Thymus (tissue), 14 donors: ENCODE measurements around the gene ELOA. TPM values are rescaled to one million over a fixed set of nuclear protein-coding genes. Genes with fewer than 3 reads are reported as not detected.

Experiments
- DNase-seq, 9 donors: peaks; one replicate each; pipeline ENCODE4 v3.0.0-alpha.2; 2013; ENCODE audit warnings: low spot score in 9 of 9, low read depth in 6 of 9, missing footprints in 1 of 9
- H3K27ac ChIP-seq, 2 donors: one replicate each; pipeline ENCODE4 v1.5.1; 2013; ENCODE audit warnings: control low read depth in 1 of 2, low read depth in 1 of 2, low read length in 1 of 2, mild to moderate bottlenecking in 1 of 2, moderate library complexity in 1 of 2
- H3K27me3 ChIP-seq, 2 donors: one replicate each; pipeline ENCODE4 v1.5.1; 2013; ENCODE audit warnings: low read length in 1 of 2; ENCODE audit not compliant: control insufficient read depth in 2 of 2, insufficient read depth in 1 of 2
- H3K36me3 ChIP-seq, 2 donors: one replicate each; pipeline ENCODE4 v1.5.1; 2013; ENCODE audit warnings: low read length in 1 of 2, mild to moderate bottlenecking in 1 of 2, moderate library complexity in 1 of 2; ENCODE audit not compliant: control insufficient read depth in 2 of 2, insufficient read depth in 2 of 2
- H3K4me1 ChIP-seq, 2 donors: one replicate each; pipeline ENCODE4 v1.5.1; 2013; ENCODE audit warnings: low read length in 2 of 2; ENCODE audit not compliant: control insufficient read depth in 2 of 2, insufficient read depth in 2 of 2
- H3K4me3 ChIP-seq, 2 donors: one replicate each; pipeline ENCODE4 v1.5.1; 2013; ENCODE audit warnings: low read length in 2 of 2, control low read depth in 1 of 2, mild to moderate bottlenecking in 1 of 2
- H3K9me3 ChIP-seq, 2 donors: one replicate each; pipeline ENCODE4 v1.5.1; 2013; ENCODE audit warnings: low read length in 1 of 2, mild to moderate bottlenecking in 1 of 2; ENCODE audit not compliant: control insufficient read depth in 2 of 2, insufficient read depth in 1 of 2
- WGBS: extraction: QIAGEN DNeasy Blood & Tissue Kit; methylation state at CpG from one replicate; pipeline ENCODE4 v1.1.7; 2013; 5-methylcytosine and 5-hydroxymethylcytosine counted together
- long read RNA-seq, 10 donors: transcript quantifications; one replicate each; lab custom pipeline, GENCODE V29; 2026
- polyA plus RNA-seq: library from polyadenylated mRNA; stranded (reverse); fragments of 200-250 nt; gene quantifications from one replicate; pipeline ENCODE4 v1.2.3, GENCODE V29; 2013
- total RNA-seq: library from RNA; stranded (reverse); fragments of 120-200 nt; gene quantifications from one replicate; pipeline ENCODE4 v1.2.4, GENCODE V29; 2013
- donor health status: healthy.

The ELOA gene
- total RNA-seq, result 22.1 TPM
- polyA plus RNA-seq, result 16.5 TPM
- long read RNA-seq, donor 1, result 0 reads
- long read RNA-seq, donor 2, full-length matches to known transcripts, result 12 of 43 reads
- long read RNA-seq, donor 2, partial matches to known transcripts, result 21 of 43 reads
- long read RNA-seq, donor 2, other reads (novel, unspliced or antisense), result 10 of 43 reads
- long read RNA-seq, donor 3, full-length matches to known transcripts, result 7 of 13 reads
- long read RNA-seq, donor 3, partial matches to known transcripts, result 6 of 13 reads
- long read RNA-seq, donor 3, other reads (novel, unspliced or antisense), result 0 of 13 reads
- long read RNA-seq, donor 4, full-length matches to known transcripts, result 2 of 2 reads
- long read RNA-seq, donor 4, partial matches to known transcripts, result 0 of 2 reads
- long read RNA-seq, donor 4, other reads (novel, unspliced or antisense), result 0 of 2 reads
- long read RNA-seq, donor 5, full-length matches to known transcripts, result 2 of 16 reads
- long read RNA-seq, donor 5, partial matches to known transcripts, result 8 of 16 reads
- long read RNA-seq, donor 5, other reads (novel, unspliced or antisense), result 6 of 16 reads
- long read RNA-seq, donor 6, full-length matches to known transcripts, result 4 of 4 reads
- long read RNA-seq, donor 6, partial matches to known transcripts, result 0 of 4 reads
- long read RNA-seq, donor 6, other reads (novel, unspliced or antisense), result 0 of 4 reads
- long read RNA-seq, donor 7, full-length matches to known transcripts, result 3 of 20 reads
- long read RNA-seq, donor 7, partial matches to known transcripts, result 11 of 20 reads
- long read RNA-seq, donor 7, other reads (novel, unspliced or antisense), result 6 of 20 reads
- long read RNA-seq, donor 8, full-length matches to known transcripts, result 1 of 1 reads
- long read RNA-seq, donor 8, partial matches to known transcripts, result 0 of 1 reads
- long read RNA-seq, donor 8, other reads (novel, unspliced or antisense), result 0 of 1 reads
- long read RNA-seq, donor 9, full-length matches to known transcripts, result 1 of 1 reads
- long read RNA-seq, donor 9, partial matches to known transcripts, result 0 of 1 reads
- long read RNA-seq, donor 9, other reads (novel, unspliced or antisense), result 0 of 1 reads
- long read RNA-seq, donor 10, full-length matches to known transcripts, result 1 of 1 reads
- long read RNA-seq, donor 10, partial matches to known transcripts, result 0 of 1 reads
- long read RNA-seq, donor 10, other reads (novel, unspliced or antisense), result 0 of 1 reads

- H3K36me3 ChIP-seq, result peaks cover 0 to 18% of the 10 kb centered on the region in 2 donors
- no peaks in the 10 kb centered on the region for H3K9me3 ChIP-seq
- under 1% methylated on average over 119 of the region's 119 CpGs for WGBS
- peak in 8 of 9 donors; percentile 55 to 89 (median 72) for DNase-seq
- peaks cover 8 to 10% of the 10 kb centered on the region in 2 donors for H3K4me1 ChIP-seq
- H3K4me3 ChIP-seq, result peak within 1 kb of the TSS; percentile 71 to 94
- H3K27me3 ChIP-seq, result no peaks in the 10 kb centered on the region
- peak within 1 kb of the TSS; percentile 72 to 92 for H3K27ac ChIP-seq
Observed at GRCh38 chr1:23743287-23744152, at the start of gene ELOA. ELOA (plus strand) TSS chr1:23743471; CDS start chr1:23743504, 33 bp downstream.

GRCh38 chr1:23693599-23693998, 49.7 kb upstream of the ELOA start:
- H3K4me1 ChIP-seq, result peaks cover 8 to 26% of the 10 kb centered on the region in 2 donors
- H3K36me3 ChIP-seq, result peaks cover 48 to 63% of the 10 kb centered on the region in 2 donors
- no peaks in the 10 kb centered on the region for H3K27me3 ChIP-seq
- no peak overlapping the region for H3K27ac ChIP-seq
- no peak overlapping the region for H3K4me3 ChIP-seq
- 91% methylated on average over 2 of the region's 2 CpGs for WGBS
- no peaks in the 10 kb centered on the region for H3K9me3 ChIP-seq
- DNase-seq, result no peak

GRCh38 chr1:23694371-23694770, 48.9 kb upstream of the ELOA start:
- Histone ChIP-seq H3K27ac (no peak overlapping the region), H3K9me3 (no peaks in the 10 kb centered on the region), H3K36me3 (peaks cover 53 to 71% of the 10 kb centered on the region in 2 donors), H3K4me3 (no peak overlapping the region), H3K27me3 (no peaks in the 10 kb centered on the region), H3K4me1 (peaks cover 8 to 26% of the 10 kb centered on the region in 2 donors)
- no peak for DNase-seq
- 77% methylated on average over 3 of the region's 3 CpGs for WGBS

GRCh38 chr1:23695667-23696066, 47.6 kb upstream of the ELOA start:
- no peaks in the 10 kb centered on the region for H3K9me3 ChIP-seq
- no peak overlapping the region for H3K4me3 ChIP-seq
- 97% methylated on average over 3 of the region's 3 CpGs for WGBS
- H3K36me3 ChIP-seq, result peaks cover 59 to 83% of the 10 kb centered on the region in 2 donors
- no peak for DNase-seq
- no peaks in the 10 kb centered on the region for H3K27me3 ChIP-seq
- H3K27ac ChIP-seq, result no peak overlapping the region
- H3K4me1 ChIP-seq, result peaks cover 8 to 26% of the 10 kb centered on the region in 2 donors

- H3K27me3 ChIP-seq, result no peaks in the 10 kb centered on the region
- no peak overlapping the region for H3K4me3 ChIP-seq
- peaks cover 65 to 90% of the 10 kb centered on the region in 2 donors for H3K36me3 ChIP-seq
- H3K4me1 ChIP-seq, result peaks cover 8 to 26% of the 10 kb centered on the region in 2 donors
- no peaks in the 10 kb centered on the region for H3K9me3 ChIP-seq
- 86% methylated on average over 6 of the region's 6 CpGs for WGBS
- no peak for DNase-seq
- no peak overlapping the region for H3K27ac ChIP-seq
Observed at GRCh38 chr1:23696335-23696989, 46.8 kb upstream of the ELOA start.

GRCh38 chr1:23698466-23698865, 44.8 kb upstream of the ELOA start:
- DNase-seq, result no peak
- H3K27me3 ChIP-seq, result no peaks in the 10 kb centered on the region
- no peaks in the 10 kb centered on the region for H3K9me3 ChIP-seq
- WGBS, result 96% methylated on average over 5 of the region's 5 CpGs
- peaks cover 0 to 12% of the 10 kb centered on the region in 2 donors for H3K4me1 ChIP-seq
- peaks cover 73 to 95% of the 10 kb centered on the region in 2 donors for H3K36me3 ChIP-seq
- H3K4me3 ChIP-seq, result no peak overlapping the region
- H3K27ac ChIP-seq, result no peak overlapping the region

GRCh38 chr1:23699280-23700179, 43.7 kb upstream of the ELOA start:
- DNase-seq, result no peak
- Histone ChIP-seq H3K27ac (no peak overlapping the region), H3K9me3 (no peaks in the 10 kb centered on the region), H3K36me3 (peaks cover 67 to 86% of the 10 kb centered on the region in 2 donors), H3K4me3 (no peak overlapping the region), H3K27me3 (no peaks in the 10 kb centered on the region), H3K4me1 (peaks cover 0 to 2% of the 10 kb centered on the region in 2 donors)
- WGBS, result 94% methylated on average over 7 of the region's 7 CpGs
